AG04450 (cell line): ENCODE data around the gene OR10G7. TPM values are rescaled to one million over a fixed set of nuclear protein-coding genes. Genes with fewer than 3 reads are reported as not detected.

Experiments
- CTCF ChIA-PET: fragments of 300-600, 350-600 bp; formaldehyde crosslinking; extraction: SDS; loops from one replicate; lab custom pipeline; 2022; ENCODE audit warnings: antibody characterized with exemption, inconsistent platforms; lab: Charles Lee
- POLR2A ChIA-PET: fragments of 350-600 bp; formaldehyde crosslinking; extraction: SDS; loops from one replicate; lab custom pipeline; 2021; ENCODE audit warnings: antibody characterized with exemption, inconsistent platforms; lab: Yijun Ruan, JAX
- DNase-seq: peaks from one replicate; pipeline ENCODE4 v3.0.0-alpha.2; 2011; ENCODE audit warnings: low read depth, low spot score
- H3K27ac ChIP-seq: one replicate; pipeline ENCODE4 v1.5.1; 2012; ENCODE audit warnings: low read depth, low read length, control low read depth
- H3K27me3 ChIP-seq: one replicate; pipeline ENCODE4 v1.6.0; 2012; ENCODE audit warnings: low read length; ENCODE audit not compliant: control insufficient read depth, insufficient read depth
- H3K4me3 ChIP-seq: 2 replicates; pipeline ENCODE4 v1.5.1; 2011; ENCODE audit warnings: mild to moderate bottlenecking, low read depth, low read length, control low read depth
- H3K9me3 ChIP-seq: 2 replicates; pipeline ENCODE4 v1.5.1; 2012; ENCODE audit warnings: low read length; ENCODE audit not compliant: control insufficient read depth, insufficient read depth
- CTCF ChIP-seq: IDR thresholded peaks from 2 replicates; pipeline ENCODE4 v1.5.1; 2011; ENCODE audit warnings: low read depth, low read length, control low read depth, inconsistent platforms
- polyA plus RNA-seq: library from polyadenylated mRNA; depleted of rRNA; stranded (reverse); fragments of >200 nt; gene quantifications from 2 replicates; pipeline ENCODE4 v1.2.3, GENCODE V29; 2011

The OR10G7 gene
- polyA plus RNA-seq, 1 experiment, result not detected

- no peak for DNase-seq
- CTCF ChIA-PET, result interaction anchor here (1.4 to 2.5 kb wide), 3 partner anchors 11 to 19 kb away, joined by 3 to 13 read pairs (median 6); no protein-coding TSS in a partner anchor
- no peak for TF ChIP-seq CTCF
- Histone ChIP-seq H3K27ac (no peak overlapping the region), H3K27me3 (no peaks in the 10 kb centered on the region), H3K4me3 (no peak overlapping the region), H3K9me3 (no peaks in the 10 kb centered on the region)
- POLR2A ChIA-PET, result no interaction called here
Measured at GRCh38 chr11:124052966-124053365, 11.8 kb upstream of the OR10G7 start.

- ChIA-PET POLR2A (no interaction called here), CTCF (no interaction called here)
- DNase-seq, result no peak
- Histone ChIP-seq H3K4me3 (no peak overlapping the region), H3K9me3 (no peaks in the 10 kb centered on the region), H3K27ac (no peak overlapping the region), H3K27me3 (no peaks in the 10 kb centered on the region)
- no peak for TF ChIP-seq CTCF
Measured at GRCh38 chr11:124050748-124051147, 9.6 kb upstream of the OR10G7 start.

GRCh38 chr11:124043420-124043819 is 2.3 kb upstream of the OR10G7 start:
- no peak for TF ChIP-seq CTCF
- Histone ChIP-seq H3K9me3 (no peaks in the 10 kb centered on the region), H3K27me3 (no peaks in the 10 kb centered on the region), H3K4me3 (no peak overlapping the region), H3K27ac (no peak overlapping the region)
- ChIA-PET CTCF (interaction anchor here (0.9 to 1.3 kb wide), 2 partner anchors 26 to 335 kb away, joined by 3 to 4 read pairs; no protein-coding TSS in a partner anchor), POLR2A (no interaction called here)
- DNase-seq, result no peak

GRCh38 chr11:124039557-124039956 is 1.6 kb downstream of the OR10G7 start:
- ChIA-PET POLR2A (no interaction called here), CTCF (interaction anchor here (0.5 to 1.7 kb wide), 3 partner anchors 32 to 376 kb away, joined by 3 read pairs; no protein-coding TSS in a partner anchor)
- DNase-seq, result no peak
- TF ChIP-seq CTCF, result no peak
- Histone ChIP-seq H3K27me3 (no peaks in the 10 kb centered on the region), H3K4me3 (no peak overlapping the region), H3K9me3 (no peaks in the 10 kb centered on the region), H3K27ac (no peak overlapping the region)

- H3K27ac ChIP-seq, result no peak overlapping the region
- H3K27me3 ChIP-seq, result no peaks in the 10 kb centered on the region
- no peak for DNase-seq
- CTCF ChIA-PET, result no interaction called here
- no peak overlapping the region for H3K4me3 ChIP-seq
- POLR2A ChIA-PET, result no interaction called here
- no peaks in the 10 kb centered on the region for H3K9me3 ChIP-seq
- TF ChIP-seq CTCF, result no peak
Measured at GRCh38 chr11:124036666-124037065, 4.5 kb downstream of the OR10G7 start.
